G401.6 (cell line): ENCODE results near the gene IL12RB1.

Source experiments
- FAIRE-seq: peaks from 2 replicates; lab custom pipeline; 2012; peaks lifted over from hg19 to GRCh38; lab: Jason Lieb, UNC

The IL12RB1 gene

DNA sequence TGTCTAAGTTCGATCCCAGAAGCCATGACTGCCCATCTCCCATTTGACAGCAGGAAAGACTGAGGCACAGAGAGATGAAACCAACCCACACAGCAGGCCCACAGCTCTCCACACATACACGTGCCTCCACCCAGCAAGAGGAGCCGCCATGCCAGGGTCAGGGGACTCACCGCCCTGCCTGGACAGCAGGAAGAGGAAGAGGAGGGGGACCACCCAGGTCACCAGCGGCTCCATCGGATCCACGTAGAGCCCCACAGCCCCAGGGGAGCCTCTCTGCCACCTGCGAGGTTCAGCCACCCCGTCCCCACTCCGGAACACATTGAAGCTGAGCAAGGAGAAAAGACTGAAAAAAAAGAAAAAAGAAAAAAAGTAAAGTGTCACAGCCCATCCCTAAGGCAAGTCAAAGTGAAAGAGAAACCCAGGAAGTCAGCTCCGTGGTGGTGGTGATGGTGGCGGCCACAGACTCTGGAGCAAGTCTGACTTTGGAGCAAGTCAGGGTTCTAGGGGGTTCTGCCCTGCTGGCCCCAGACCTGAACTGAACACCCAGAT is at the start of gene IL12RB1:
TSS of gene IL12RB1 (minus strand) at position 345 of the 549 bp plus-strand sequence. CDS start at position 234, 111 bp downstream.
- no peak for FAIRE-seq

DNA sequence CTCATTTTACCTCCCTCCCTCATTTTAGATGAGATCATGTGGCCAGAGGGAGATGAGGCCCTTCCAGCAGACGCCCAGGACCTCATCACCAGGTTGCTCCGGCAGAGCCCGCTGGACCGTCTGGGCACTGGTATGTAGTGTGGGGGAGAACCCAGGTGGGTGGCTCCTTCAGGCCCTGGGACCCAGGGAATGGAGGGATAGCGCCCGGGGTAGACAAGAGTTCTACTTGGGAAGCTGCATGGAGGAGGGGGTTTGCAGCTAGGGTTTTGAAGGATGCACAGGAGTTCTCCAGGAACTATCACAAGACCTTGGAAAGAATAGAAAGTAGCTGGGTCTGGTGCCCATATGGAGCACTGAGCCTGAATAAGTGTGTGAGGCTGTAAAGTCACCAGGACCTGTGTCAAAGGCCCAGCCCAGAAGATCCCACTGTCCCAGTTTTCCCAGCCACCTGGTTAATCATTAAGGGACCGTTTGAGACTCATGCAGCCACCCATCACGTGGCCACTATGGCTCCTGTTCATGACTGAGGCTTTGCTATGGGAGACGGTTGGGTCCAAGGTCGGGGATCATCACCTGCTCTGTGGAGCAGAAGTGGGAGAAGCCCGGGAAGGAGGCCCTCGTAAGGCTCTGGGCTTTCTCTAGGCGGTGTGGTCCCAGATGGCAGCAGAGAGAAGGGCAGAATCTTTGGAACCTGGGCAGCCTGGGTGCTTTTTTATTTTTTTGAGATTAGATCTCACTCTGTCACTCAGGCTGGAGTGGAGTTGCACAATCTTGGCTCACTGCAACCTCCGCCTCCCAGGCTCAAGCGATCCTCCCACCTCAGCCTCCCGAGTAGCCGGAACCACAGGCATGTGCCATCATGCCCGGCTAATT is 49.2 kb upstream of the IL12RB1 start:
- no peak for FAIRE-seq

DNA sequence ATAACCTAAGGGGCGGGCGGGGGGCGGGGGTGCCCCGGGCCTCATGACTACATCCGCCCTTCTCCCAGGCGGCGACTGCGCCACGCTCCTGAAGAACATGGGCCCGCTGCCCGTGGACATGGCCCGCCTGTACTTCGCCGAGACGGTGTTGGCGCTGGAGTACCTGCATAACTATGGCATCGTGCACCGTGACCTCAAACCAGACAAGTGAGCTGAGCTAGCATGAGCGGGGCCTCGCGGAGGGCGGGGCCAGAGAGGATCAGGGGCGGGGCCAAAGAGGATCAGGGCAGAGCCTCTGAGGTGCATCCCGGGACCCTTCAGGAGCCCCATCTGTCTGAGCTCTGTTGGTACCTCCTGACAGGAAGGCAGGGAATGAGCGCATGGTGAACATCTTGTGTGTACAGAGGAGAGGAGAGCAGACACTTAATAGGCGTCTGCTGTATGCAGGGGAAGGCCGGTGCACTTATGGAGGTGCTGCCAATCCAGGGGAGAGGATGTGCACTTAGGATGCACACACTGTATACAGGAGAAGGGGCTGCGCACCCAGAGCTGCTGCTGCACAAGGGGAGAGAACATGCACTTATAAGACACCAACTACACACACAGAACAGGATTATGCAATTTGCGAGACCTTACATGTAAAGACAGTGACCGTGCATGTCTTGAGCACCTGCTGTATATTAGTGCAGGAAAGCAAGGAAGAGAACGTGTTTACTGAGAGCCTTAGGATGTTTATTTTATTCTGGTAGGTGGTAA is 45.3 kb upstream of the IL12RB1 start:
- FAIRE-seq: no peak

DNA sequence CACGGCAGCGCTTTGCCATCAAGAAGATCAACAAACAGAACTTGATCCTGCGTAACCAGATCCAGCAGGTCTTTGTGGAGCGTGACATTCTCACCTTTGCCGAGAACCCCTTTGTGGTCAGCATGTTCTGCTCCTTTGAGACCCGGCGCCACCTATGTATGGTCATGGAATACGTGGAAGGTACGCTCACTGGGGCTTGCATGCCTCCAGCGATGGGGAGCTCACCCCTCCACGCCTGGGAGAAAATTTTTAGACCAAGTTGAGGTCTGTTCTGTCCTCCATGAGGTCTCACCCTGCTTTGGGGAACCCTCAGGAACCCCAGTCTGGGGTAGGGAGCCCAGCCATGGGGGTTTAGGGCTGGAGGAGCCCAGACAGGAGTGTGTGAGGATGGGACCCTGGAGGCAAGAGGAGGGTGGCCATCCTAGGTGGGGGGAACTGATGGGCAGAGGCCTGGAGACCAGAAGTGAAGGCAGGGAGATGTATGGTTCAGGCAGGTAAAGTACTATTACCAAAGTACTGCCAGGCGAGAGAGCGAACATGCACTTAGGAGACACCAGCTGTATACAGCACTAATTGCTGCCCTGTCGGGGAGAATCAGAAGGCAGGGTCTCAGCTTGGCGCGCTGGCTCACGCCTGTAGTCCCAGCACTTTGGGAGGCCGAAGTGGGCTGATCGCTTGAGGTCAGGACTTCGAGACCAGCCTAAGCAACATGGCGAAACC is 43.9 kb upstream of the IL12RB1 start:
- FAIRE-seq: no peak

DNA sequence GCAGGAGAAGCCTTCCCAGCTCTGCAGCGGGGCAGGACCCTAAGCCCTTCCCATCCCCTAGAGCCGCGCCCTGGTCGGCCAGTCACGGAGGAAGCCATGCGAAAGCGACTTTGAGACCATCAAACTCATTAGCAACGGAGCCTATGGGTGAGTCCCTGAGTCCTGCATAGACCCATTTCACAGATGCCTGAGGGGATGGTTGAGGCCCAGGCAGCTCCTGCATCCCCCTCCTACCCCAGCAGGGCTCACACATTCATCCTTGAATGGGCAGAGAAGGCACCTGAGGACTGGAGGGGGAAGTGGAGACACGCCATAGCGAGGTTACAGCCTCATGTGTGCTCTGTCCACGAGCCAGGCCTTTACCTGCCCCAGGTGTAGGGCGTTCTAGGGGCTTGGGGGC is 42.1 kb upstream of the IL12RB1 start:
- no peak for FAIRE-seq

DNA sequence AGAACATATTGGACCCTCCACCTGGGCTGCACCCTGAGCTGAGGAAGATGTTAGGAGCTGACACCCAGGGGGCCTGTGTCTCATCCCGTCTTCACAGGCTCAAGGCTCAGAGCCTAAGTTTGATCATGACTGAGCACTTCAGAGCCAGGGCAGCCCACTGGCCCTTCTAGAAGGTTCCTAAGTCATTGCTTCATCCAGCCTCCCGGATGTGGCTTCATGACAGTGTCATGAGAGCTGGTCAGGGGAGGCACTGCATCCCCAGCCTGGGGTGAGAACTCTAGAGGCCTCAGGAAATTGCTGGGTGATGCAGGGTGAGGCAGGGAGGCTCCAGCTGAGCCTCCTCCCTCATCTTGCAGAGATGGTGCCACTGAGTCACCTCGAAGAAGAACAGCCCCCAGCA is 41.3 kb upstream of the IL12RB1 start:
- FAIRE-seq: no peak

DNA sequence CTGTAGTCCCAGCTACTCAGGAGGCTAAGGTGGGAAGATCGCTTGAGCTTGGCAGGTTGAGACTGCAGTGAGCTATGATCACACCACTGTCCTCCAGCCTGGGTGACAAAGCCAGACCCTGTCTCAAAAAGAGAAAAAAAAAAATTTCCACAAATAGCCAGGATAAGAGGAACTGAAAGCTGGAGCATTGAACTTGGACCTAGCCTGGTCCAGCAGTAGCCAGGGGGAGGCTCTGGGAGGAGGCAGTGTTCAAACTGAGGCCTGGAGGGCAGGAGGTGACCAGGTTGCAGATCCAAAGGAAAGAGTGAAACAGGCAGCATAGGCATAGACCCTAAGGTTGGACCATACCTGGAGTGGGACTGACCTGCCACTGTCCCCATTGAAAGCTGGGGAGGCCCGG is 39.4 kb upstream of the IL12RB1 start:
- FAIRE-seq: no peak

DNA sequence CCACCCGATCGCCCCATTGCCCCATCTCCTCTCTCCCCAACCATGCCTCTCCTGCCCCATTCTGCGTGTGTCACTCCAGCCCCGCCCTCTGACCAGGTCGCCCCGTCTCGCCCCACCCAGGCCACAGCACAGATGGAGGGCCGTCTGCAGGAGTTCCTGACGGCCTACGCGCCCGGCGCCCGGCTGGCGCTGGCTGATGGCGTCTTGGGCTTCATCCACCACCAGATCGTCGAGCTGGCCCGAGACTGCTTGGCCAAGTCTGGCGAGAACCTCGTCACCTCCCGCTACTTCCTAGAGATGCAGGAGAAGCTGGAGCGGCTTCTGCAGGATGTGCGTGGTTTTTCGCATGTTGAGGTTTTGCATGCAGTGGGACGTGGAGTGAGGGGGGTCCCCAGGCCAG is 37.1 kb upstream of the IL12RB1 start:
- no peak for FAIRE-seq

DNA sequence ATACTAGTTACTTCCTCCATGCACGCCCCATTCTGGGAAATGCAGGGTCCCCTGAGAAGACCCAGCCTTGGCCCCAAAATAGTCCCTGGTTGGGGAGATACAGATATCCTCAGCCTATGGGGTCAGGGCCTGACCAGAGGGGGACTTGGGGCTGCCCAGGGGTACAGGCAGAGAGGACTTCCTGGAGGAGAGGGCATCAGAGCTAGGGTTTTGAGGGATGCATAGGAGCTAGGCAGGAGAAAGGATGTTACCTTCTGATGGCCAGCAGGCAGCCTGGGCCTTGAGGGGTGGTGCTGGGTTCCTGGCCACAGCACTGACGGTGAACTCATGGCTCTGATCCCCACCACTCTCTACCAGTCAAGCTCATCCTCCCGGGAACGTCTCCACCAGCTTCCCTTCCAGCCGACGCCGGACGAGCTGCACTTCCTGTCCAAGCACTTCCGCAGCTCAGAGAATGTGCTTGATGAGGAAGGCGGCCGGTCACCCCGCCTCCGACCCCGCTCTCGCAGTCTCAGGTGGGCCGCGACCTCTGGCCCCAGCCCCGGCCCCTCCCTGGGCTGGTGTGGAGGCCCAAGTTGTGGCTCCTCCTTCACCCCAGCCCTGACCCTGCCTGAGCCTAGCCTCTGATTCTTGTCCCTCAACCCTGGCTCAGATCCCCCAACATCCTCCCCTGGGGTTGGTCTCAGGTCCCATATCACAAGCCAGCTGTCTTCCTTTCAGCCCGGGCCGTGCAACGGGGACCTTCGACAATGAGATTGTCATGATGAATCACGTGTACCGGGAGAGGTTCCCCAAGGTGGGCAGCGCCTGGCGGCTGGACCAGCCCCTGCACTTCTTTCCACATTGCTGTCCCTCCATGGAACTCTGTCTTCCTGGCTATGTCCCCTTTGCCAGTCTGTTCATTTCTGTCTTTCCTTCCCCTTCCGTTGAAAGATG is 36.4 kb upstream of the IL12RB1 start:
- FAIRE-seq: no peak

DNA sequence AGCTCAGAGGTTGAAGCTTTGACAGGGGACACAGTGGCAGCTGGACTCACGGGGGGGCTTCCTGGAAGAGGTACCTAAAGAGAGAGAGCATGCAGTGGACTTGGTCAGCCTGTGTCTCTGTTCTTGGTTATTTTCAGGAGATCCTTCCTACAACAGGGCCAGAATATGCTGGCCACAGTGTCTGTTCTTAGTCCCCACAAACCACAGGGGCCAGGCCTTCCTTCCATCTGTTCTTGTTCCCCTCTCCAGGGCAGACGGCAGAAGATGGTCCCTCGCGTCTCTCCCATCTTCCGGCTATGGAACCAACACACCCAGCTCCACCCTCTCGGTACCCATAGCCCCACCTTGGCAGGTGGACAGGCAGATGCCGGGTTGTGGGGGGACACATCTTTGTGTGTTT is 35.7 kb upstream of the IL12RB1 start:
- no peak for FAIRE-seq

DNA sequence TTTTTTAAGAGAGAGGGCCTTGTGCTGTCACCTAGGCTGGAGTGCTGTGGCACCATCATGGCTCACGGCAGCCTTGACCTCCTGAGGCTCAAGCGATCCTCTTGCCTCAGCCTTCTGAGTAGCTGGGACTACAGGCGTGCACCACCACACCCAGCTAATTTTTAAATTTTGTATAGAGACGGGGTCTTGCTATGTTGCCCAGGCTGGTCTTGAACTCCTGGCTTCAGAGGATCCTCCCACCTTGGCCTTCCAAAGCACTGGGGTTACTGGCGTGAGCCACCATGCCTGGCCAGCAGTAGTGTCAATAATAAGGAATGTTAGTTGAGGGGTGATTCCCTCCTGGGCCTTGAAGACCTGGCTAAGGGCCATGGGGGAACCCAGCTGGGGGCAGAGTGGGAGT is 34.4 kb upstream of the IL12RB1 start:
- no peak for FAIRE-seq

DNA sequence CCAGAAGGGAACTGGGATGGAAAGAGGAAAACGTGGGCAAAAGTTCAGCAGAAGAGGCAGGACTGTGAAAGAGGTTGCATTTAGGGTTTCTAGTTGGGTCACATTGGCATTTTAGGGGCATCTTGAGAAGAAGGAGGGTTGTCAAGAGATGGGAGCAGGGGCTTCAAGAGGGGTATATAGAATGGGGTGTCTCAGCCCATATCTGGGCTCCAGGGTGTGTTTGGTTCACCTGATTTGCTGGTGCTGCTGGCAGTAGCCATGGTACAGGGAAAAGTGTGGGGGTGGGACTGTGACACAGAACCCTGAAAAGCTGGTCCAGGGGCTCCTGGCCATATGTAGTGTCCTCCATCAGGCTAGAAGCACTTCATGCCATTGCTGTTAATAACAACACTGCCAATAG is 33.4 kb upstream of the IL12RB1 start:
- FAIRE-seq: no peak

DNA sequence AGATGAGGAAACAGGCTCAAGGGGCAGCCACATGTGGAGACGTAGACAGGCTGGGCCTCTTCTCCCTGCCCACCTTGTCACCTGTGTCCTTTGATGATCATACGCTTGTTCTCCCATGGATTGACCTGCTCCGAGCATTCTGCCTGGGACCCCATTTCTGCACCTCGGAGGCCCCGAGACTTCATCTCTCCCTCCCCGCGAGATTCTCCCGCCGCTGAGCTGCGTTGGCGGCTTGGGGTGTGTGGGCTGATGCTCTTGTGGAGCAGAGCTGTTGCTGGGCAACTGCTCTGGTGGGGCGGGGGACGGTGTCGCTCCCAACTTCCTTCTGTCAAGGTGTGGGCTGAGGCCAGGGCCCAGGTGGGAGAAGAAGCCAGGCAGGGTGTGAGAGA is 33.0 kb upstream of the IL12RB1 start:
- no peak for FAIRE-seq

DNA sequence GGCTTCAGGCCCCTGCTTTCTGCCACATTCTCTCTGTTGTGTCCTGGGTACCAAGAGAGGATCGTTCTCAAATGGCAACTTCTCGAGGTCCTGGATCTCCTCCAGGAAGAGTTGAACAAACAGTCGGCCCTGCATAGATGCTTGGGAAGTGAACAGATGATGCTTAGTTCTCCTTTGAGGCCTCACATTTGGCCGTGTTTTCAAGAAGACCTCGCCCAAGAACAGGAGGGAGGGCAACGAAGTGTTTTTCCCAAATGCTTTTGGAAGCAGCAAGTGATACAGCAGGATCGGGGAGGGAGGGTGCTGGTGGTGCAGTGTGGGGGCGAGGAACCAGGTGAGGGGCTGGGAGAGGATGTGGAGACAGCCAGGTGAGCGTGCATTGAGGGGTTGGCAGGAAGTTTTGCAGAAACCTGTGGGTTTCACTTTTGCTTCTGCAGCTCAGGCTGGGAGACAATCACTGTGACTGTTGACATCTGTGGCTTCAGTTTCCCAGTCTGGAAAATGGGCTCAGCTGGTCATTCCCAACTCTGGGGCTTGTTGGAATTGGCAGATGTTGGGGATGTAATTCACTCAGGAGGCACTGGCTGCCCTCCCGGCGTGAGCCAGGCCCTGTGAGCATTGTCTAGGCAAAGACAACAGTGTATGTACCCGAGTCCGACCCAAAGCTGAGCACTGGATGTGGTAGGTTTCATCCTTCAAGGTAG is 32.4 kb upstream of the IL12RB1 start:
- no peak for FAIRE-seq

DNA sequence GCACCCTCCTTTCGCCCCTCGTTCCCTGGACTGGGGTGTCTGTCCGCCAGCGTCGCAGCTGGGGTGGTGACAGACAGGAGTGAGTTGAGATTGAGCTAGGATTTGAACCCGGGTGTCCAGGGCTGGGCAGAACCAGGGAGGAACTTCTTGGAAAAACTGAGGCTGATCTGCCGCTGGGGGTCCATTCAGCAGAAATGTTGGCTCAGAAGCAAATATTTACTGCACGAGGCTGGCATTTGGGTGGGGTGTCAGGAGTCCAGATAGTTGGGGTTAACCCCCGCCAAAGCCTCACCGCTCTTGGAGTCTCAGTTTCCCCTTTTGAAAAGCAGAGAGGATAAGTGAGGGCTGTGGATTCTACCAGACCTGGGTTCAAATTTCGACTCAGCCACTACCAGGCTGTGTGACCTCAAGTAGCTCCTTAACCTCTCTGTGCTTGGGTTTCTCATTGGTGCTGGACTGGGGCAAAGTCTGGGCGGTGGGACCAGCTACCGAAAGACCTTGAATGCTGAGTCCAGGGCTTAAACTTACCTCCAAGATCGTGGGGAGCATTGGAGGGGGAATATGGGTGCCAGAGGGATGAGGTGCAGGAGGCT is 31.8 kb upstream of the IL12RB1 start:
- no peak for FAIRE-seq

DNA sequence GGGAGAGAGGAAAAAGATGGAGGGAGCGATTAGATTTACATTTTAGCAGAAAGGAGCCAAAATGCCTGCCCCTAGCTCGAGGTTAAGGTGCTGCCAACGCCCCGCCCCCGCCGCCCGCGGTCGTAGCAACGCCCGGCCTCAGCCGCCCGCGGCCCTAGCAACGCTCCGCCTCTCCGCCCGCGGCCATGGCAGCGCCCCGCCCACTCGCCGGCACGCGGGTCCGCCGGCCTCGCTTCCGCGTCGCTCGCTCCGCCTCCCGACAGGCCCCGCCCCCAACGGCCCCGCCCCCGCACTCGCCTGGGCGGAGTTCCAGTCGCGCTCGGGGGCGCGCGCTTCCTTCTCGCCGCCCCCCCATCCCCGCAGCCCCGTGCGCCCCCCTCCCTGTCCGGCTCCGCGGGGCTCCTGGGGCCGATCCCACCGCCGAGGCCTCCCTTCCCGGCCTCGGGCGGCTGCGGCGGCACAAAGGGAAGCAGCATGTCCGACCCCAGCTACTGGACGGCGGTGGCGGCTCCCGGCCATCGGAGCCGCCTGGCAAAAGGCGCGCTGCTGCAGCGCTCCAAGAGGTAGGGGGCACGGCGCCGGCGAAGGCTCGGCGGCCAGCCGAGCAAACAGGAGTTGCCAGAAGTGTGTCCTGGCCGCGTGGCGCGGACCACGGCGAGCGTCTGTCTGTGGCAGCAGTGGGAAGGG is 31.1 kb upstream of the IL12RB1 start:
- FAIRE-seq: no peak

DNA sequence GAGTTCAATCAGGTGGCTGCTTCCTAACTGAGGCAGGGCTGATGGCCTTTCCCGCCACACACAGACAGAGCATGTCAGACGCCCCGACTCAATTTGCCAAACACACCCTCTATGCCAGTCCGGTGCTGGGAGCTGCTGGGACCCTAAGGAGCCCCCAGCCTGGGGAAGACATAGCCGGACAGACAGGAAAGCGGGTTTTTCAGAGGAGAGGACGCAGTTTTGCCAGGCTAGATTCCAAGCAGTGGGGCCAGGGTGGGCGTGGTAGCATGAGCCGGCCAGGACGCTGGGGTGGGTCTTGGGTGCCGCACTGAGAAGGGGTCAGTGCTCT is 30.6 kb upstream of the IL12RB1 start:
- no peak for FAIRE-seq

DNA sequence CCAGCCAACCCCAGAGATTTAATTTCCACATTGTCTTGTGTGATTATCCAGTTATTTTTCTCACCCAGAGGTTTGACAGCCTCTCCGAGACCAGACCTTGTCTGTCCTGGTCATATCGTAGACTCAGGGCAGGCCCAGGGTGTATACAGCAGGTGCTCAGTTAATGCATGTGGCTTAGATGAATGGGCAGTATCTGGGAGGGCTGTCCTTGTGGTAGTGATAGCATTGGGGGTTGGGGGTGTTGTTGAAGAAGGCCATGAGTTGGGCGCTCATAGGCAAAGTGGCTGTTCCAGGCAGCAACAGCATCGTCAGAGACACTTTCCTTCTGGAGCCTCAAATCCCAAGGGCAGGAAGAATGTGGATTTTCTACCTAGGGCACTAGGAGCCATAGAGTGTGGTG is 27.7 kb upstream of the IL12RB1 start:
- FAIRE-seq: no peak

DNA sequence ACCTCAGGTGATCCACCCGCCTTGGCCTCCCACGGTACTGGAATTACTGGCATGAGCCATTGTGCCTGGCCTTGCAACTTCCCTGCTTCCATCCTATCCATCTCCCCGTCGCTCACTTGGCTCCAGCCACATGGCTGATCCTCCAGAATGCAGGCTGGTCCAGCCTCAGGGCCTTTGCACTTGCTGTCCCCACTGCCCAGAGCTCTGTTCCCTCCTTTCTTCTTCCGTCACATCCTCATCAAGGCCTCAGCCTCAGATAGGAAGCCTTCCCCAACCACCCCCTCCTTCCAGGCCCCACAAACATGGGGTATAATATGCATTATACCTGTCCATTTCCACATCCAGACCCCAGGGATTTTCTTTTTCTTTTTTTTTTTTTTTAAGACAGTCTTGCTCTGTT is 27.1 kb upstream of the IL12RB1 start:
- FAIRE-seq: no peak

DNA sequence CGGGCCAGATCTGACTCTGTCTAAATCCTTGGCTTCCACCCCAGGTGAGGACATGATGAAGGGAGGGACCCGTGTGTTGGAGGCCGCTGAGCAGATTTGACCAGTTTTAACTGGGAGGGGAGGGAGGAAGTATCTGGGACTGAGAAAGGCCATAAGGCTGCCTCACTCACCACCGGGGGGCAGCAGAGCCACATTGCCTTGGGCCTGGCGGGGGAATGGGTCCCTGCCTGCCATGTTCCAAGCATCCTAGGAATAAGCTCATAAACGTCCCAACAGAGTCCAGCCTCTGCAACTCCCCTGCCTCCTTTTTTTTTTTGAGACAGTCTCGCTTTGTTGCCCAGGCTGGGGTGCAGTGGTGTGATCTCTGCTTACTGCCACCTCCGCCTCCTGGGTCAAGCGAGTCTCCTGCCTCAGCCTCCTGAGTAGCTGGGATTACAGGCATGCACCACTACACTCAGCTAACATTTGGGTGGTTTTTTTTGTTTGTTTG is 26.3 kb upstream of the IL12RB1 start:
- peak; percentile 93 for FAIRE-seq
